Measurements from ENCODE around the gene CNTNAP2. TPM values are rescaled to one million over a fixed set of nuclear protein-coding genes. Genes with fewer than 3 reads are reported as not detected.

Gene CNTNAP2
- total and polyA plus RNA-seq, 4 experiments from 2014 or later = 0.19 to 0.50 (median 0.20) TPM; not detected in 1

- H3K9me3 ChIP-seq (ENCODE audit: control insufficient read depth in 1 of 2, low read length in 2 of 2) = no peaks in the 10 kb centered on the region
- peaks cover 0 to 12% (median 2%) of the 10 kb centered on the region in 8 donors for H3K9me3 Mint-ChIP-seq
- H3K4me1 Mint-ChIP-seq = no peaks in the 10 kb centered on the region
- CTCF ChIA-PET (ENCODE audit: partially characterized antibody) = no interaction called here
- no peaks in the 10 kb centered on the region for H3K36me3 ChIP-seq (ENCODE audit: insufficient read depth, low read length)
- no peaks in the 10 kb centered on the region for H3K27me3 ChIP-seq (ENCODE audit: insufficient read depth, low read length)
- H3K27me3 Mint-ChIP-seq = no peaks in the 10 kb centered on the region
- intact Hi-C loops (cut with micrococcal nuclease) = no loop called here
- no peak overlapping the region for H3K4me3 ChIP-seq (ENCODE audit: low read length in 2 of 2)
- H3K4me1 ChIP-seq (ENCODE audit: insufficient read depth, low read length) = no peaks in the 10 kb centered on the region
- no peaks in the 10 kb centered on the region for H3K36me3 Mint-ChIP-seq
- no peak for DNase-seq
- no peak overlapping the region for H3K4me3 Mint-ChIP-seq
- POLR2A ChIA-PET (ENCODE audit: partially characterized antibody) = no interaction called here
- H3K27ac Mint-ChIP-seq = no peak overlapping the region
- no peak overlapping the region for H3K27ac ChIP-seq (ENCODE audit: low read depth, low read length)
Observed at GRCh38 chr7:146557971-146558469, 441.4 kb downstream of the CNTNAP2 start.

GRCh38 chr7:146565872-146566271 lies 449.3 kb downstream of the CNTNAP2 start:
- peaks cover 0 to 8% (median 0%) of the 10 kb centered on the region in 8 donors for H3K9me3 Mint-ChIP-seq
- no peak overlapping the region for H3K4me3 ChIP-seq (ENCODE audit: low read length in 2 of 2)
- H3K27ac ChIP-seq (ENCODE audit: low read depth, low read length) = no peak overlapping the region
- no peaks in the 10 kb centered on the region for H3K4me1 ChIP-seq (ENCODE audit: insufficient read depth, low read length)
- no peak for DNase-seq
- POLR2A ChIA-PET (ENCODE audit: partially characterized antibody) = no interaction called here
- no peak overlapping the region for H3K27ac Mint-ChIP-seq
- H3K27me3 Mint-ChIP-seq = no peaks in the 10 kb centered on the region
- CTCF ChIA-PET (ENCODE audit: partially characterized antibody) = no interaction called here
- H3K36me3 Mint-ChIP-seq = no peaks in the 10 kb centered on the region
- H3K27me3 ChIP-seq (ENCODE audit: insufficient read depth, low read length) = no peaks in the 10 kb centered on the region
- no peaks in the 10 kb centered on the region for H3K4me1 Mint-ChIP-seq
- H3K4me3 Mint-ChIP-seq = no peak overlapping the region
- H3K36me3 ChIP-seq (ENCODE audit: insufficient read depth, low read length) = no peaks in the 10 kb centered on the region
- intact Hi-C loops (cut with micrococcal nuclease) = no loop called here
- no peaks in the 10 kb centered on the region for H3K9me3 ChIP-seq (ENCODE audit: control insufficient read depth in 1 of 2, low read length in 2 of 2)

GRCh38 chr7:146575903-146576302 lies 459.3 kb downstream of the CNTNAP2 start:
- H3K27me3 ChIP-seq (ENCODE audit: insufficient read depth, low read length) = no peaks in the 10 kb centered on the region
- H3K9me3 ChIP-seq (ENCODE audit: control insufficient read depth in 1 of 2, low read length in 2 of 2) = no peaks in the 10 kb centered on the region
- Mint-ChIP-seq H3K36me3 (no peaks in the 10 kb centered on the region), H3K4me3 (no peak overlapping the region), H3K4me1 (no peaks in the 10 kb centered on the region), H3K9me3 (peaks cover 2 to 13% (median 10%) of the 10 kb centered on the region in 8 donors), H3K27me3 (no peaks in the 10 kb centered on the region), H3K27ac (no peak overlapping the region)
- DNase-seq = no peak
- H3K27ac ChIP-seq (ENCODE audit: low read depth, low read length) = no peak overlapping the region
- POLR2A ChIA-PET (ENCODE audit: partially characterized antibody) = no interaction called here
- H3K4me3 ChIP-seq (ENCODE audit: low read length in 2 of 2) = no peak overlapping the region
- H3K36me3 ChIP-seq (ENCODE audit: insufficient read depth, low read length) = no peaks in the 10 kb centered on the region
- no peaks in the 10 kb centered on the region for H3K4me1 ChIP-seq (ENCODE audit: insufficient read depth, low read length)
- CTCF ChIA-PET (ENCODE audit: partially characterized antibody) = no interaction called here
- intact Hi-C loops (cut with micrococcal nuclease) = no loop called here

GRCh38 chr7:146591976-146592375 lies 475.4 kb downstream of the CNTNAP2 start:
- ChIA-PET CTCF (ENCODE audit: partially characterized antibody) (no interaction called here), POLR2A (ENCODE audit: partially characterized antibody) (no interaction called here)
- DNase-seq = no peak
- Mint-ChIP-seq H3K4me1 (no peaks in the 10 kb centered on the region), H3K4me3 (no peak overlapping the region), H3K9me3 (peaks cover 0 to 22% (median 4%) of the 10 kb centered on the region in 8 donors), H3K27ac (no peak overlapping the region), H3K27me3 (no peaks in the 10 kb centered on the region), H3K36me3 (no peaks in the 10 kb centered on the region)
- intact Hi-C loops (cut with micrococcal nuclease) = no loop called here
- no peaks in the 10 kb centered on the region for H3K36me3 ChIP-seq (ENCODE audit: insufficient read depth, low read length)
- H3K4me1 ChIP-seq (ENCODE audit: insufficient read depth, low read length) = no peaks in the 10 kb centered on the region
- H3K4me3 ChIP-seq (ENCODE audit: low read length in 2 of 2) = no peak overlapping the region
- H3K27me3 ChIP-seq (ENCODE audit: insufficient read depth, low read length) = no peaks in the 10 kb centered on the region
- no peaks in the 10 kb centered on the region for H3K9me3 ChIP-seq (ENCODE audit: control insufficient read depth in 1 of 2, low read length in 2 of 2)
- no peak overlapping the region for H3K27ac ChIP-seq (ENCODE audit: low read depth, low read length)

GRCh38 chr7:146606628-146607027 lies 490.0 kb downstream of the CNTNAP2 start:
- intact Hi-C loops (cut with micrococcal nuclease) = no loop called here
- Mint-ChIP-seq H3K4me1 (no peaks in the 10 kb centered on the region), H3K36me3 (no peaks in the 10 kb centered on the region), H3K27ac (no peak overlapping the region), H3K9me3 (peaks cover 0 to 11% (median 0%) of the 10 kb centered on the region in 8 donors), H3K4me3 (no peak overlapping the region), H3K27me3 (no peaks in the 10 kb centered on the region)
- Histone ChIP-seq H3K36me3 (ENCODE audit: insufficient read depth, low read length) (no peaks in the 10 kb centered on the region), H3K27ac (ENCODE audit: low read depth, low read length) (no peak overlapping the region), H3K27me3 (ENCODE audit: insufficient read depth, low read length) (no peaks in the 10 kb centered on the region), H3K9me3 (ENCODE audit: control insufficient read depth in 1 of 2, low read length in 2 of 2) (no peaks in the 10 kb centered on the region), H3K4me3 (ENCODE audit: low read length in 2 of 2) (no peak overlapping the region), H3K4me1 (ENCODE audit: insufficient read depth, low read length) (no peaks in the 10 kb centered on the region)
- no peak for DNase-seq
- ChIA-PET POLR2A (ENCODE audit: partially characterized antibody) (no interaction called here), CTCF (ENCODE audit: partially characterized antibody) (no interaction called here)

- no peak overlapping the region for H3K4me3 Mint-ChIP-seq
- Histone ChIP-seq H3K9me3 (ENCODE audit: control insufficient read depth in 1 of 2, low read length in 2 of 2) (no peaks in the 10 kb centered on the region), H3K4me1 (ENCODE audit: insufficient read depth, low read length) (no peaks in the 10 kb centered on the region), H3K27ac (ENCODE audit: low read depth, low read length) (no peak overlapping the region), H3K27me3 (ENCODE audit: insufficient read depth, low read length) (no peaks in the 10 kb centered on the region), H3K36me3 (ENCODE audit: insufficient read depth, low read length) (no peaks in the 10 kb centered on the region), H3K4me3 (ENCODE audit: low read length in 2 of 2) (no peak overlapping the region)
- no peak for DNase-seq
- no peaks in the 10 kb centered on the region for H3K4me1 Mint-ChIP-seq
- intact Hi-C loops (cut with micrococcal nuclease) = no loop called here
- ChIA-PET POLR2A (ENCODE audit: partially characterized antibody) (no interaction called here), CTCF (ENCODE audit: partially characterized antibody) (no interaction called here)
- no peaks in the 10 kb centered on the region for H3K27me3 Mint-ChIP-seq
- H3K27ac Mint-ChIP-seq = no peak overlapping the region
- no peaks in the 10 kb centered on the region for H3K36me3 Mint-ChIP-seq
- H3K9me3 Mint-ChIP-seq = peaks cover 0 to 3% (median under 1%) of the 10 kb centered on the region in 8 donors
Observed at GRCh38 chr7:146619641-146620040, 503.0 kb downstream of the CNTNAP2 start.

GRCh38 chr7:146626912-146627311 lies 510.3 kb downstream of the CNTNAP2 start:
- no peak for DNase-seq
- ChIA-PET POLR2A (ENCODE audit: partially characterized antibody) (no interaction called here), CTCF (ENCODE audit: partially characterized antibody) (no interaction called here)
- Mint-ChIP-seq H3K9me3 (peaks cover 0 to 19% (median 6%) of the 10 kb centered on the region in 8 donors), H3K27me3 (no peaks in the 10 kb centered on the region), H3K27ac (no peak overlapping the region), H3K4me1 (no peaks in the 10 kb centered on the region), H3K36me3 (no peaks in the 10 kb centered on the region), H3K4me3 (no peak overlapping the region)
- no peaks in the 10 kb centered on the region for H3K36me3 ChIP-seq (ENCODE audit: insufficient read depth, low read length)
- H3K27ac ChIP-seq (ENCODE audit: low read depth, low read length) = no peak overlapping the region
- peaks cover 0 to 3% of the 10 kb centered on the region in 2 donors for H3K9me3 ChIP-seq (ENCODE audit: control insufficient read depth in 1 of 2, low read length in 2 of 2)
- no peaks in the 10 kb centered on the region for H3K4me1 ChIP-seq (ENCODE audit: insufficient read depth, low read length)
- intact Hi-C loops (cut with micrococcal nuclease) = no loop called here
- no peaks in the 10 kb centered on the region for H3K27me3 ChIP-seq (ENCODE audit: insufficient read depth, low read length)
- no peak overlapping the region for H3K4me3 ChIP-seq (ENCODE audit: low read length in 2 of 2)
